IPS-NIHi7 (cell line): ENCODE results near the gene JSRP1.
A peak's percentile ranks its signal among the peaks of the same experiment; 100 is the strongest.

Experiments
- DNase-seq: peaks from one replicate; pipeline ENCODE4 v3.0.0; 2012; ENCODE audit warnings: mixed read lengths; ENCODE audit errors: extremely low spot score

The JSRP1 gene

DNA sequence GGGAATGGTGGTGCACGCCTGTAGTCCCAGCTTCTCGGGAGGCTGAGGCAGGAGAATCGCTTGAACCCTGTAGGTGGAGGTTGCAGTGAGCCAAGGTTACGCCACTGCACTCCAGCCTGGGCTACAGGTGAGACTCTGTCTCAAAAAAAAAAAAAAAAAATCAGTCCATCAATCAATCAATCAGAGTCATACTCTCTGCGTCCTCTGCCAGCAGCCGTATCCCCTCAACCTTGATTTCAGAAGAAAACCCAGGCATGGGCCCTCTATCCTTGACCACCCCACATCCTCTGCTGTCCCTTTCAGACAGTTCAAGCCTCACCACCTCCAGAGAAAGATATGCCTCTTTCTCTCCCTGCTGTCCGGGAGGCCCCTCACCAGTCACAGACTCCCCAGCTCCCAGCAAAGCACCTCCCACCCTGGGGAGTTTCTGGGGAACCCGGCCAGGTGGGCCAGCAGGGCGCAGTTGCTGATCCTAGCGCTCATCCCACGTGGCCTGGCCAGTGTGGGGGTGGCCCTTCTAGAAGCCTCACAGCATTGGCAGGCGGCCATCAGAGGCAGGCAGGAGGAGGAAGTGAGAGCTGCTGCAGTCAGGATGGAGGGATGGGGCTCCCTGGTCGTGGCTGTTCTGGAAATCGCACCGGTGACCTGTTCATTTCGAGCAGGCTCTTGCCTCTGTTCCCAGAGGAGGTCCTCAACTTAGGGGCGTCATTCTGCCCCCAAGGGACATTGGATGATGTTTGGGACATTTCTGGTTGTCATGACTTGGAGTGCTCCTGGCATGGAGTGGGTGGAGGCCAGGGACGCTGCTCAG, 10.2 kb upstream of the JSRP1 start:
- no peak for DNase-seq

DNA sequence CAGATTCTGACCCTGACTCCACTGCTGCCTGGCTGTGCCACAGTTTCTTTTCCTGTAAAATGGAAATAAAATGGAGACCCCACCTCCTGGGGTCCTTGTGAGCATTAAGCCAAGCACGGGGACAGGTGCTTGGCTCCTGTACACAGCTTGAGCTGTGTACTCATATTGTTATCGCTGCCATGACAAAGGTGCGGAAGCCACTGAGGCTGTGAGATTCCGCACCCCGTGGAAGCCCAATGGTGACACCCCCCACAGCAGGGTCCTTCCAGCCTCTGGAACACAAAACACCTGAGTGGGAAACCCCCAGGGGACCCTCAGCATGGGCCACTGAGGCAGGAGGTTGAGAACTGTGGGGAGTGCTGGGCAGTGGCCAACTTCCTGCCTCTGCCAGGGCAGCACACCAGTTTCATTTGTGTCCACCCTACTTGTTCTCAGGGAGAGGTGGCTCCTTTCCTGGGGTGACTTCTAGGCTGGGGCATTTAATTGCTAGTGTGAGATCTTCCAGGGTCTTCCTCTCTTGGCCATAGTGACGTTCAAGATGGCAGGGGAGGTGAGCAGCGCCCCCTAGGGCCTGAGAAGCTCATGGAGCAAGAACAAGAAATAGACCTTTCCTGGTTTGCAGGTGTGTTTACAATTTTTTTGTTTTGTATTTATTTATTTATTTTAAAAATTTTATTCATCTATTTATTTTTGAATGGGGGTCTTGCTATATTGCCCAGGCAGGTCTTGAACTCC, 5.4 kb upstream of the JSRP1 start:
- DNase-seq = peak; percentile 65

DNA sequence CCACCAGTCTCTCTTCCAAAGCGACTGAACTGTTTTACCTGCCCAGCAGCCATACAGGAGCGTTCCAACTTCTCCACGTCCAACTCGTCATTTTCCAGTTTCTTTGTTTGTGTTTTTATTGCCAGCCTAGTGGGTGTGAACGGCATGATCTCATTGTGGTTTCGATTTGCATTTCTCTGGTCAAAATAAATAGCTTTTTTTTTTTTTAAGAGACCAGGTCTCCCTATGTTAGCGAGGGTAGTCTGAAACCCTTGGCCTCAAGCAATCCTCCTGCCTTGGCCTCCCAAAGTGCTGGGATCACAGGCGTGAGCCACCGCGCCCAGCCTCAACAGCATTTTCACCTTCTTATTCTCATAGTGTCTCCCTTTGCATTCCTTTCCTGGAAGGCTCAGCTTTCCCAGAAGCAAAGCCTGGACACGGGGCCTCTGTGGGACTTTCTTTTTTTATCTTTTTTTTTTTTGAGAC, 4.2 kb upstream of the JSRP1 start:
- no peak for DNase-seq

DNA sequence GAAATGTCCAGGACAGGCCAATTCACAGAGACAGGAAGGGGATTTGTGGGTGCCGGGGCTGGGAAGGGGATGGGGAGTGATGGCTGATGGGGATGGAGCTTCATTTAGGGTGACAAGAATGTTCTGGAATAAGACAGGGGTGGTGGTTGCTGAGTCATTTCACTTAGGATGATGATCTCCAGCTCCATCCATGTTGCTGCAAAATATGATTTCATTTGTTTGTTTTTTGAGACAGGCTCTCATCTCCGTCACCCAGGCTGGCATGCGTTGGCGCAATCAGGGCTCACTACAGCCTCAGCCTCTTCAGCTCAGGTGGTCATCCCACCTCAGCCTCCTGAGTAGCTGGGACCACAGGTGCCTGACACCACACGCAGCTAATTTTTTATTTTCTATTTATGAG, 3.1 kb upstream of the JSRP1 start:
- DNase-seq = no peak

DNA sequence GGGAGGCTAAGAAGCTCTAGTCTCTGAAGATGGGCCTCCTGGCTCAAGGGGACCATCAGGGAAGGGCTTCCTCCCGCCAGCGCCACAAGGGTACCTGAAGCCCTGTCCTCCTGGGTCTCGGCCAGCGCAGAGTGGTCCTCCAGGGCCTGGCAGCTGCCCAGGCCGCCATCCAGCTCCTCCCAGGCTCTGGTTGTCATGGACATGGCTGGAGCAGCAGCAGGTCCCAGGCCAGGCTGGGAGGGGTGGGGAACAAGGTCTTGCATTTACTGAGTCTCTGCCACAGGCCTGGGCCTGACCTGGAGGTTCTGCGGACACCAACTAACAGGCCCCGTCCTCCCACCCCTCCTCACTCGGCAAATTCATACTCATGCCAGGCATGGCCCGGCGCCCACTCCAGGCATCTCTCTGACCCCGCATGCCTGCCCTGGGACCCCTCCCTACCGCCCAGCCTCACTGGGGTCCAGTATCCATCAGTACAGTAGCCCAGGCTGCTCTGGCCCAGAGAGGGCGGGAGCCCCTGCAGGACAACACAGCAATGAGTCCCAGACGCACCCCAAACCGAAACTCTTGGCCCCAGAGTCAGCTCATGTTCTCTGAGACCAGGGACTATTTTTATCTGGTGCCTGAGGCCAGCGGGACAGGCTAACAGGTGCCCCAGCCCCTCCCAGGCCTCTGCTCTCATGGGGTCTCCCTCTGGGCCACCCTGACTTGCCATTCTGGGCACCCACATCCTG, 938 bp downstream of the JSRP1 start:
- no peak for DNase-seq

DNA sequence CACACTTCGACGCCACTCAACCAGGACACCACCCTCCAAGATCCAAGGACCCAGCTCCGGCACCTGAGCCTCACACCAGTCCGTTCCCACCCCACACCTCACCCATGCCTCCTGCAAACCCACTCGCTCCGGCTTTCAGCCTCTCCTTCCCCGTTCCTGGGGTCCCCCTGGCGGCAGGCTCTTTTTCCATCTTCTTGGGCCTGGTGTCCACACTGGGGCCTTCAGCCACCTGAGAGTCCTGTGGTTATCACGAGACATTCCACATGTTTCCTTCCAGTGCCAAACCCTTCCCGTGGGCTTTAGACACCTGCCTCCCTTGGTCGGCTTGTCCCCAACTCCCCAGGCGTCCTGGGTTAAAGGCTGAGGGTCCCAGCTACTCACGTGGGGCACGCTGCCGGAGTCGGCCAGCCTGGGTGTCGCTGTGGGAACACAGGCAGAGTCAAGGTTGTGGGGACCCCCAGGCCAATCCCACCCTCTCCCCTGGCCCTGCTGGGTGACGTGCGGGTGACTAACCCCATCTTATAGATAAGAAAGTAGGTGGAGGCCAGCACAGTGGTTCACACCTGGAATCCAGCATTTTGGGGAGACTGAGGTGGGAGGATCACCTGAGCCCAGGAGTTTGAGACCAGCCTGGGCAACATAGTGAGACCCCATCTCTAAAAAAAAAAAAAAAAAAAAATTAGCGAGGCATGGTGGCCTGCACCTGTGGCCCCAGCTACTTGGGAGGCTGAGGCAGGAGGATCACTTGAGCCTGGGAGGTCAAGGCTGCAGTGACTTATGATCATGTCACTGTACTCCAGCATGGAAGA, 1.9 kb downstream of the JSRP1 start:
- DNase-seq = peak; percentile 80

DNA sequence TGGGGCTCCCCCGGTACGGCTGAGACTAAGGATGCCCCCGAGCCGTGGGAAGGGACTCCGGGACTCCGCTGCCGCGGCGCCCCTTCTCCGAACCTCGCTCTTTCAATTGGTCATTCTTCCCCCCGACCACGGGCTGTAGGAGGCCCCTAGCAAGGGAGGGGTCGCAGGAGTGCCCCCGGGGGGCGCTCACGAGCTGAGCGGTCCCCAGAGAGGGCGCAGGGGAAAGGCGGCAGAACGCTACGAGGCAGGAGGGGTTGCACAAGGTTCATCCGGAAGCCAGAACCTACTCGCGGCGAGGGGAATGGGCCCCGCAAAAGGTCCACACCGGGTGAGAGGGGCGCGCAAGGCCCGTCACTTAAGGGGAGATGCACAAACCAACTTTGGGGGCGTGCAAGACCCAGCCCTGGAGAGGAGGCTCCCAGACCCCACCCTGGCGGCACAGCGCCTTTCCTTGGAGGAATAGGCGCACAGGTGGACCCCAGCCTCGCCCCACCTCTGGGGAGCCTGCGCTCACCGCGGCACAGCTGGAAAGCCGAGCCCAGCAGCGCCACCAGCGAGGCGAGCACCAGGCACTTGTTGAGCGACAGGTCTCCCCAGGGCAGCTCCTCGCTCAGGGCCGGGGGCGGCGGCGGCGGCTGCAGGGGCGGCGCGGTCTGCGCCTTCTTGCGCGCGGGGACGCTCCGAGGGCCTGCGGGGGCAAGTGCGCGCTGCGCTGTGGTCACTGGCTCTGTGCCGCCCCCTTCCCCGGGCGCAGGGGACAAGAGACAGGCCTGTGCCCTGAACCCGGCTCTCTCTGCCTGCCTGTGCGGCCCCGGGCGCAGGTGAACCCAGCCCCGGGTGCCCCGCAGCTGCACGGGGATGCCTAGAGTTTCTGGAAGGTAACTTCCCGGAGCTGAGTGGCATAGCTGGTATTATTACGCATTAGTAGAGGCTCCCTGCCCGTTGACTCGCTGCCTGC, 2.8 kb downstream of the JSRP1 start:
- DNase-seq = no peak

DNA sequence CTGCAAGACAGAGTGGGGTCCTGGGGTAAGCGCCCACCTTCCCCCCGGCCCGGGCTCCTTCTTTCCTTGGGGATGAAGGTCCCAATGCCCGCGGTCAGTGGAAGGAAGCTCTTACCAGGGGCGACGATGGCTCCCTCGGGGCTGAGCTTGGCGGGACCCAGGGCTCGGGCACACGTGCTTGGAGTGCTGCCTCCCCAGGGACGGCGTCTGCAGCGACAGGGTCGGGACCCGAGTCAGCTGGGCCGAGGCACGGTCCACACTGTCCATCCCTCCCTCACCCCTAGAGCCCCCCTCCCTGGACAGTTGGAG, 3.5 kb downstream of the JSRP1 start:
- DNase-seq = no peak

DNA sequence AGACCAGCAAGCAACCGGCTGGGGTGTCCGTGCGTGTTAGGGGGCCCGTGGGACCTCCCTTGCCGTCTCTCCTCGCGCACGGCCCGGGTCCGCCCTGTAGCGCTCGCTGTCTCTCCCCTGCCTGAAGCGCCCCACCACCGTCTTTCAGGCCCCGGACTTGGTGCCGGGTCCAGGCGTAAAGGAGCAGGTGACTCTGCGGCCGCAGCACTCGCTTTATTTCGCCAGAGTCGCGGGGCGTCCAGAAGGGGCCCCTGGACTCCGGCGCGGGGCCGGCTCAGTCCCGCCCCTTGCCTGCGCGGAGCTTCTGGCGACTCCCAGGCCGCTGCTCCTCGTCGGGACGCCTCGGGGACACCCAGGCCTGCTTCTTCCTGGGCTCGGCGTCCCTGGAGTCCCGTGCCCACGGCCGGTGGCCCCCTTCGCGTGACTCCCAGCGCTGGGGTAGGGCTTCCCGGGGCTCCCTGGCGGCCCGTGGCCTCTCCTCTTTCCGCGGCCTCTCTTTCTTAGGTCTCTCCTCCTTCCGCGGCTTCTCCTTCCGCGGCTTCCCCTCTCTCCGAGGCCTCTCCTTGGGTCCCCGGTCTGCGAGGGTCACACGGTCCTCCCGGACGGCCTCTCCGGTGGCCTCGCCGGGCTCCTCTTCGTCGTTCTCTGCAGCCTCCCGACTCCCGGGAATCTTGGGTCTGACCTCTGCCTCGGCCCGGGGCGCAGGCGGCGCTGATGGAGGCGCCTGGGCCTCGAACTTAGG, 4.0 kb downstream of the JSRP1 start:
- no peak for DNase-seq

DNA sequence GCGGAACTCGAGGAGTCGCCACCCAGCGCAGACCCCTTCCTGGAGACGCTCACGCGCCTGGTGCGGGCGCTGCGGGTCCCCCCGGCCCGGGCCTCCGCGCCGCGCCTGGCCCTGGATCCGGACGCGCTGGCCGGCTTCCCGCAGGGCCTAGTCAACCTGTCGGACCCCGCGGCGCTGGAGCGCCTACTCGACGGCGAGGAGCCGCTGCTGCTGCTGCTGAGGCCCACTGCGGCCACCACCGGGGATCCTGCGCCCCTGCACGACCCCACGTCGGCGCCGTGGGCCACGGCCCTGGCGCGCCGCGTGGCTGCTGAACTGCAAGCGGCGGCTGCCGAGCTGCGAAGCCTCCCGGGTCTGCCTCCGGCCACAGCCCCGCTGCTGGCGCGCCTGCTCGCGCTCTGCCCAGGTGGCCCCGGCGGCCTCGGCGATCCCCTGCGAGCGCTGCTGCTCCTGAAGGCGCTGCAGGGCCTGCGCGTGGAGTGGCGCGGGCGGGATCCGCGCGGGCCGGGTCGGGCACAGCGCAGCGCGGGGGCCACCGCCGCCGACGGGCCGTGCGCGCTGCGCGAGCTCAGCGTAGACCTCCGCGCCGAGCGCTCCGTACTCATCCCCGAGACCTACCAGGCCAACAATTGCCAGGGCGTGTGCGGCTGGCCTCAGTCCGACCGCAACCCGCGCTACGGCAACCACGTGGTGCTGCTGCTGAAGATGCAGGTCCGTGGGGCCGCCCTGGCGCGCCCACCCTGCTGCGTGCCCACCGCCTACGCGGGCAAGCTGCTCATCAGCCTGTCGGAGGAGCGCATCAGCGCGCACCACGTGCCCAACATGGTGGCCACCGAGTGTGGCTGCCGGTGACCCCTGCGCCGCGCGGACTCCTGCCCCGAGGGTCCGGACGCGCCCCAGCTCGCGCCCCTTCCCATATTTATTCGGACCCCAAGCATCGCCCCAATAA, 4.8 kb downstream of the JSRP1 start:
- DNase-seq = no peak

DNA sequence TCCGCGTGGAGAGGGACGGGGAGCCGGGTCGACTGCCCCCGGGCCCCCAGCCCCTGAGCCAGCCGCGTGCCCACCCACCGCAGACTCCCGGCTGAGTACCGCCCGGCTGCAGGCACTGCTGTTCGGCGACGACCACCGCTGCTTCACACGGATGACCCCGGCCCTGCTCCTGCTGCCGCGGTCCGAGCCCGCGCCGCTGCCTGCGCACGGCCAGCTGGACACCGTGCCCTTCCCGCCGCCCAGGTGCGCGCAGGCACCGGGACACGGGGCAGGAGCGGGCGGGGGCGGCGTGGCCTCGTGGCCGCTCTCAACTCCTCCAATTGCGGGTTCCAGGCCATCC, 5.5 kb downstream of the JSRP1 start:
- no peak for DNase-seq

DNA sequence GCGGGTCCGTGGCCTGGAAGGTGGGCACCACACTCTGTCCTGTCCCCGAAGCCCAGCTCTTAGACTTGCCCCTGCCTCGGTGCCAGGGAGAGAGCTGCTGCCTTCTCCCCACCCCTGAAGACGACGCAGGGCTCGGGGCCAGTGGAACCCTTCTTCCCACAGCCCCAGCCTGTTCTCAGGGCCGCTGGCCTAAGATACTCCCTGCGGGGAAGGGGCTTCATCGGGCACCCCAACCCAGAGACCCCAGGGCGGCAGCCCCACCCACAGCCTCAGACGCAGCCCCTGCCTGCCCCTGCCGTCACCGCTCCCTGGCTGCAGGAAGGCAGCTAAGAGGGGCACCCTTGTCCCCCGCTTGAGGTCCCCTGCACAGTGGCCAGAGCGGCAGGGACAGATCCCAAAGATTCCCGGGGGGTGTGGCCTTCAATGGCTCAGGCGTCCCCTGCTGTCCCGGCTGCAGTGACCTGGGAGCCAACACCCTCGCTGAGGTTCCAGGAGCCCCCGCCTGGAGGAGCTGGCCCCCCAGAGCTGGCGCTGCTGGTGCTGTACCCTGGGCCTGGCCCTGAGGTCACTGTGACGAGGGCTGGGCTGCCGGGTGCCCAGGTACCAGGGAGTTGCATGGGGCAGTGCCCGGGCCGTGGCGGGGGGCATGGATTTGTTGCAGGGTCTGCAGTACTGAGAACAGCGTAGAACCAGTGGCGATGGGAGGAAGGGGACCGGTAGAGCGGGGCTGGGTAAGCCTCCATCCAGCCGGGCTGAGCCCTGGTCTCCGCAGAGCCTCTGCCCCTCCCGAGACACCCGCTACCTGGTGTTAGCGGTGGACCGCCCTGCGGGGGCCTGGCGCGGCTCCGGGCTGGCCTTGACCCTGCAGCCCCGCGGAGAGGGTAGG, 6.1 kb downstream of the JSRP1 start:
- DNase-seq = no peak

DNA sequence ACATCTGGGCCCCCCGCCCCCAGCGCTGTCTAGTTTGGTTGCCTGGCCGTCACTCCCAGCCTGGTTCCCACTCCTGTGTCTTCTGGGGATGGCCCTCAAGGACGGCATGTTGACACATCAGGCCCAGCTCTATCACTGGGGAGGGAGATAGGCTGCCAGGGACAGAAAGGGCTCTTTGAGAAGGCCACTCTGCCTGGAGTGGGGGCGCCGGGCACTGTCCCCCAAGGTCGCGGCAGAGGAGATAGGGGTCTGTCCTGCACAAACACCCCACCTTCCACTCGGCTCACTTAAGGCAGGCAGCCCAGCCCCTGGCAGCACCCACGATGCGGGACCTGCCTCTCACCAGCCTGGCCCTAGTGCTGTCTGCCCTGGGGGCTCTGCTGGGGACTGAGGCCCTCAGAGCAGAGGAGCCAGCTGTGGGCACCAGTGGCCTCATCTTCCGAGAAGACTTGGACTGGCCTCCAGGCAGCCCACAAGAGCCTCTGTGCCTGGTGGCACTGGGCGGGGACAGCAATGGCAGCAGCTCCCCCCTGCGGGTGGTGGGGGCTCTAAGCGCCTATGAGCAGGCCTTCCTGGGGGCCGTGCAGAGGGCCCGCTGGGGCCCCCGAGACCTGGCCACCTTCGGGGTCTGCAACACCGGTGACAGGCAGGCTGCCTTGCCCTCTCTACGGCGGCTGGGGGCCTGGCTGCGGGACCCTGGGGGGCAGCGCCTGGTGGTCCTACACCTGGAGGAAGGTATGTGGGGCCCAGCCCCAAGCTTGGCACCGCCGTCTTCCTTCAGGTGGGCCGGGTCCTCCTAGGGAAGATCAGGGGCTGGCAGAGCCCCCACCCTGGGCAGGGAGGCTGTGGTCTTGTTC, 7.0 kb downstream of the JSRP1 start, which contains the start of gene AMH:
AMH (plus strand) TSS at position 314 of the 857 bp plus-strand sequence; CDS start at position 324, 10 bp downstream.
- no peak for DNase-seq

DNA sequence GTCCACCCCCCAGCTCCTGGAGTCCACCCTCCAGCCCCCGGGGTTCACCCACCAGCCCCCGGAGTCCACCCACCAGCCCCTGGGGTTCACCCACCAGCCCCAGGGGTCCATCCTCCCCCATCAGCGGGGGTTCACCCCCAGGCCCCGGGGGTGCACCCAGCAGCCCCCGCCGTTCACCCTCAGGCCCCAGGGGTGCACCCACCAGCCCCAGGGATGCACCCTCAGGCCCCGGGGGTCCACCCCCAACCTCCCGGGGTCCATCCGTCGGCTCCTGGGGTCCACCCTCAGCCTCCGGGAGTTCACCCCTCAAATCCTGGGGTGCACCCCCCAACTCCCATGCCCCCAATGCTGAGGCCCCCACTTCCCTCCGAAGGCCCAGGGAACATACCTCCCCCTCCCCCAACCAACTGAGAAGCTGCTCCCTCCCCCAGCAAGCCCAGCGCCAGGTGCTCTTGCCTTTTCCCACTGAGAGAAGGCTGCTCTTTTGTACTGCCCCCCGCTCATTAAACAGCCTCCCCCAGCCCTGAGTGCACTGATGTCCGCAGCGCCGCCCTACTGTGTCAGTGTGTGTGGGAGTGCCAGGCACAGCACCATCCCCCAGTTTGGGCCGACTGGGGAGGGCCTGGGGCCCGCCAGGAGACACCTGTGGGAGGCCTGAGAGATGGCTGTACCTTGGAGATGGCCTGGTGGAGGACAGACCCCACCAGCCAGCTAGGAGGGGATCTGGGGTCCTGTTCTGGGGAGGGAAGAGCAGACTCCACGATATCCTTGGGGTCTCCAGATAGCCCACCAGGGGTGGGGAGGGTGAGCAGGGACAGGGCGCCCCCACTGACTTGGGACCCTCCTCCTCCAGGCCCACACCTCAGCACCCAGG, 7.8 kb downstream of the JSRP1 start:
- no peak for DNase-seq

DNA sequence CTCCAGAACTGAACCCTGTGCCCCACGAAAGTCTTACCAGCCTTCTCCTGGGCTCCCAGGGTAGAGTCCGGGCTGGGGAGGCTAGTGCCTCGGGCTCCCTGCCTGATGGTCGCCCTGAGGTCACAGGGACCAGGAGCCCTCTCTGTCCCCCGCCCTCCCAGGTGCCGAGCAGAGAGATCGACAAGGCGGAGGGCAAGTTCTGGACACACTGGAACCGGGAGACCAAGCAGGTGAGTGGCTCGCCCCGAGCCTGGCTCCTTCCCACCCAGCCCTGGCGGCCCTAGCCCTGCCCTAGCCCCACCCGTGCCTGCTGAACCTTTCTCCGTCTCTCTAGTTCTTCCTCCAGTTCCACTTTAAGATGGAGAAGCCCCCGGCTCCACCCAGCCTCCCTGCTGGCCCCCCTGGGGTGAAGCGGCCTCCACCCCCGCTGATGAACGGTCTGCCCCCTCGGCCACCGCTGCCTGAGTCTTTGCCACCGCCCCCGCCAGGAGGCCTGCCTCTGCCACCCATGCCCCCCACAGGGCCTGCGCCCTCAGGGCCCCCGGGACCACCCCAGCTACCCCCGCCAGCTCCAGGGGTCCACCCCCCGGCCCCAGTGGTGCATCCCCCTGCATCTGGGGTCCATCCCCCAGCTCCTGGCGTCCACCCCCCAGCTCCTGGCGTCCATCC, 8.7 kb downstream of the JSRP1 start:
- DNase-seq = no peak
